ENCODE data around the gene MOSPD3. TPM values are rescaled to one million over a fixed set of nuclear protein-coding genes. Genes with fewer than 3 reads are reported as not detected.

The MOSPD3 gene
- total RNA-seq, 2 experiments from 2014 or later = 10.4 to 12.0 TPM

DNA sequence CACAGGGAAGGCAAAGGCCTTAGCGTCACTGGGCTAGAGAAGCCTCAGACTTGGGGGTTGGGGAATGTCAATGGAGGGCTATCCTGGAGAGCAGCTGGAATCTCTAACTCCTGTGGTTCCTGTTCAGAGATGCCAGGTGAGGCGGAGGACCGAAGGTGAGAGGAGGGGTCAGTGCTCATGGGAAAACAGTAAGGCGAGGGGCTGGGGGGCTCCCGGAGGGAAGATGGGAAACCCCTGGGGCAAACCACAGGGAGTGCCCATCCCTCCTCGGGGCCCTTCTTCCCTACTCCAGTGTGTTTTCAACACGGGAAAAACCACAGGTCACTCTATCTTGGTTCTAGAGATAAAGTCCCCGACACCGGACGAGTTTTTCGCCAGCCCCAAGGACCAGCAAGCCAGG lies 29.7 kb upstream of the MOSPD3 start:
- Histone ChIP-seq H3K79me2 (ENCODE audit: insufficient read depth, low read depth, low read length) (peaks cover 18% of the 10 kb centered on the region; the same call in 1 of the 2 replicates), H3K36me3 (ENCODE audit: insufficient read depth, low read length) (peaks cover 51% of the 10 kb centered on the region), H3K9me3 (ENCODE audit: low read length) (no peaks in the 10 kb centered on the region), H3K4me1 (ENCODE audit: insufficient read depth, low read length, poor library complexity, severe bottlenecking) (peaks cover 29% of the 10 kb centered on the region), H4K20me1 (ENCODE audit: insufficient read depth, low read length) (no peaks in the 10 kb centered on the region), H3K9me2 (ENCODE audit: insufficient read depth, low read length) (no peaks in the 10 kb centered on the region), H3K4me2 (ENCODE audit: low read length) (peak overlapping the region; percentile 98), H3K27ac (ENCODE audit: low read depth, low read length, poor library complexity, severe bottlenecking) (peak overlapping the region; percentile 92), H2AFZ (ENCODE audit: low read length) (no peak overlapping the region), H3K4me3 (ENCODE audit: low read depth, low read length, poor library complexity, severe bottlenecking) (peak overlapping the region; percentile 91)
- TF ChIP-seq, protein P1, sequence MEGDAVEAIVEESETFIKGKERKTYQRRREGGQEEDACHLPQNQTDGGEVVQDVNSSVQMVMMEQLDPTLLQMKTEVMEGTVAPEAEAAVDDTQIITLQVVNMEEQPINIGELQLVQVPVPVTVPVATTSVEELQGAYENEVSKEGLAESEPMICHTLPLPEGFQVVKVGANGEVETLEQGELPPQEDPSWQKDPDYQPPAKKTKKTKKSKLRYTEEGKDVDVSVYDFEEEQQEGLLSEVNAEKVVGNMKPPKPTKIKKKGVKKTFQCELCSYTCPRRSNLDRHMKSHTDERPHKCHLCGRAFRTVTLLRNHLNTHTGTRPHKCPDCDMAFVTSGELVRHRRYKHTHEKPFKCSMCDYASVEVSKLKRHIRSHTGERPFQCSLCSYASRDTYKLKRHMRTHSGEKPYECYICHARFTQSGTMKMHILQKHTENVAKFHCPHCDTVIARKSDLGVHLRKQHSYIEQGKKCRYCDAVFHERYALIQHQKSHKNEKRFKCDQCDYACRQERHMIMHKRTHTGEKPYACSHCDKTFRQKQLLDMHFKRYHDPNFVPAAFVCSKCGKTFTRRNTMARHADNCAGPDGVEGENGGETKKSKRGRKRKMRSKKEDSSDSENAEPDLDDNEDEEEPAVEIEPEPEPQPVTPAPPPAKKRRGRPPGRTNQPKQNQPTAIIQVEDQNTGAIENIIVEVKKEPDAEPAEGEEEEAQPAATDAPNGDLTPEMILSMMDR (conservative IDR thresholded peaks at IDR 0.05; ENCODE audit: low read length) = no peak
- no peak for TF ChIP-seq EZH2phosphoT487 (IDR thresholded peaks at IDR 0.05; ENCODE audit: borderline replicate concordance, low read depth, low read length)
- no peak for DNase-seq (ENCODE audit: low spot score)
- intact Hi-C loops (cut with micrococcal nuclease; ENCODE audit: unreplicated experiment) = no loop called here
- CTCF ChIA-PET (ENCODE audit: unreplicated experiment) = no interaction called here
- POLR2A ChIA-PET = no interaction called here
- BruUV-seq (replicated peaks) = no TSS peak

DNA sequence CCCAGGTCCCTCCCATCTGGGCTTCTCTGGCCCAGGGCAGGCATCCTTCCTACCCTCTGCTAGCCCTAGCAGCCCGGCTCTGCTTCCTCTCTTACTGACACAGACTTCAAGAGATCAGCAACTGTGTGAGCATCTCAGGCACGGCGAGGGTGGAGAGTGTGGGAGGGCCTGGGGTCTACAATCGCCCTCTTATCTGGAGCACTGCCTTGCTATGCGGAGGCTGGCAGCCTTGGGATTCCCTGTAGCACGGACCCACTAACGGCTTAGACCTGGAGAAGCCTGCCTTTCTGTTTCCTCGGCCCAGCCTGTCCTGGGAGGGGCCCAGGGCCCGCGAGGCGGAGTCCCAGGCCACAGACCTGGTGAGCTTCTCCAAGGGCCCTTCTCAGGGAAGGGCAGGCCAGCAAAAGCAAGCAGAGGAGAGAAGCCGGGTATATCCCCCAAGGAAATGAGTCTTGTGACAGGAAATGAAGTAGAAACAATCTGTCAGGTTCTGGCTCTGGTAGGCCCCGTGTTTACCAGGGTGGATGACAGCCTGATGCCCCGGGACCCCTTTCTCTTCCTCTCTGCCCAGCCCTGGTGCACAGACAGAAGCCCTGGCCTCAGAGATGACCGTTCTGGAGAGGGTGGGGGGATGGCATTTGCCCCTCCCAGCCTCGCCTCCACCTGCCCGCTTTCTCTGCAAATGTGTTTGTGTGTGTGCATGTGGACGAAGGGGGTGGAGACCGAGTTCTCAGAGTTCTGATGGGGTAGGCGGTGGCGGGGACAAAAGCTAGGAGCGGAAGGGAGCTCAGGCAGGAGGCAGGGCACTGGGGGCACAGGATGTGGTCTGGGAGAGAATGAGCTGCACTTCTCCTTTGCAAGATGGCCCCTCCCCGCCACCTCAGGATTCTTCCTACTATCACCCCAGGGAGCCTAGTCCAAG lies 28.9 kb upstream of the MOSPD3 start:
- no peaks in the 10 kb centered on the region for H4K20me1 ChIP-seq (ENCODE audit: insufficient read depth, low read length)
- DNase-seq (ENCODE audit: low spot score) = peak; percentile 82
- peak overlapping the region; percentile 92 for H3K27ac ChIP-seq (ENCODE audit: low read depth, low read length, poor library complexity, severe bottlenecking)
- peaks cover 44% of the 10 kb centered on the region for H3K36me3 ChIP-seq (ENCODE audit: insufficient read depth, low read length)
- no peaks in the 10 kb centered on the region for H3K9me2 ChIP-seq (ENCODE audit: insufficient read depth, low read length)
- CTCF ChIA-PET (ENCODE audit: unreplicated experiment) = interaction anchor here (1.1 to 1.6 kb wide), 2 partner anchors 24 to 133 kb away, joined by 3 to 12 read pairs; no protein-coding TSS in a partner anchor
- H3K4me1 ChIP-seq (ENCODE audit: insufficient read depth, low read length, poor library complexity, severe bottlenecking) = peaks cover 29% of the 10 kb centered on the region
- TF ChIP-seq, protein P1 (conservative IDR thresholded peaks at IDR 0.05; ENCODE audit: low read length) = no peak
- TF ChIP-seq EZH2phosphoT487 (IDR thresholded peaks at IDR 0.05; ENCODE audit: borderline replicate concordance, low read depth, low read length) = no peak
- peak overlapping the region; percentile 98 for H3K4me2 ChIP-seq (ENCODE audit: low read length)
- peak overlapping the region; percentile 91 for H3K4me3 ChIP-seq (ENCODE audit: low read depth, low read length, poor library complexity, severe bottlenecking)
- TSS peak; percentile 26 for BruUV-seq (replicated peaks)
- H3K9me3 ChIP-seq (ENCODE audit: low read length) = no peaks in the 10 kb centered on the region
- no peak overlapping the region; the same call in 1 of the 2 replicates for H2AFZ ChIP-seq (ENCODE audit: low read length)
- peaks cover 18% of the 10 kb centered on the region; the same call in 1 of the 2 replicates for H3K79me2 ChIP-seq (ENCODE audit: insufficient read depth, low read depth, low read length)
- POLR2A ChIA-PET = interaction anchor here (1.1 to 3.1 kb wide), 3 partner anchors 12 to 29 kb away, joined by 5 to 12 read pairs (median 5); partner anchors contain the start of gene MOSPD3
- intact Hi-C loops (cut with micrococcal nuclease; ENCODE audit: unreplicated experiment) = no loop called here

Measured in OCI-LY7 (cell line).